Measurements from ENCODE around the gene INSIG1.

Gene INSIG1

GRCh38 chr7:155327590-155328320 is 30.1 kb downstream of the INSIG1 start:
- CTCF ChIA-PET, result interaction anchor here (4.6 kb wide), 1 partner anchor 17 kb away, joined by 22 read pairs; no protein-coding TSS in a partner anchor
- no peak overlapping the region for H3K4me3 ChIP-seq (ENCODE audit: low read depth, low read length)
- DNase-seq (ENCODE audit: low read depth, low spot score), result no peak
- no peak for TF ChIP-seq CTCF (IDR thresholded peaks at IDR 0.05; ENCODE audit: insufficient read depth, low read length, missing control alignments)
- POLR2A ChIA-PET, result no interaction called here

GRCh38 chr7:155329225-155329624 is 31.5 kb downstream of the INSIG1 start:
- POLR2A ChIA-PET, result no interaction called here
- CTCF ChIA-PET, result no interaction called here
- no peak overlapping the region for H3K4me3 ChIP-seq (ENCODE audit: low read depth, low read length)
- no peak for DNase-seq (ENCODE audit: low read depth, low spot score)
- no peak for TF ChIP-seq CTCF (IDR thresholded peaks at IDR 0.05; ENCODE audit: insufficient read depth, low read length, missing control alignments)

GRCh38 chr7:155331396-155331795 is 33.7 kb downstream of the INSIG1 start:
- ChIA-PET CTCF (interaction anchor here (1.2 to 1.4 kb wide), 2 partner anchors 14 to 142 kb away, joined by 3 to 8 read pairs; no protein-coding TSS in a partner anchor), POLR2A (no interaction called here)
- no peak for DNase-seq (ENCODE audit: low read depth, low spot score)
- TF ChIP-seq CTCF (IDR thresholded peaks at IDR 0.05; ENCODE audit: insufficient read depth, low read length, missing control alignments), result no peak
- no peak overlapping the region for H3K4me3 ChIP-seq (ENCODE audit: low read depth, low read length)

- ChIA-PET CTCF (interaction anchor here (1.0 to 1.6 kb wide), 3 partner anchors 9 to 143 kb away, joined by 3 to 6 read pairs (median 5); no protein-coding TSS in a partner anchor), POLR2A (no interaction called here)
- no peak overlapping the region for H3K4me3 ChIP-seq (ENCODE audit: low read depth, low read length)
- DNase-seq (ENCODE audit: low read depth, low spot score), result no peak
- TF ChIP-seq CTCF (IDR thresholded peaks at IDR 0.05; ENCODE audit: insufficient read depth, low read length, missing control alignments), result no peak
Observed at GRCh38 chr7:155333346-155334234, 35.9 kb downstream of the INSIG1 start.

GRCh38 chr7:155336812-155337602 is 39.3 kb downstream of the INSIG1 start:
- TF ChIP-seq CTCF (IDR thresholded peaks at IDR 0.05; ENCODE audit: insufficient read depth, low read length, missing control alignments), result no peak
- CTCF ChIA-PET, result interaction anchor here (1.2 to 1.6 kb wide), 3 partner anchors 8 to 410 kb away, joined by 3 to 12 read pairs (median 5); no protein-coding TSS in a partner anchor
- DNase-seq (ENCODE audit: low read depth, low spot score), result no peak
- no peak overlapping the region for H3K4me3 ChIP-seq (ENCODE audit: low read depth, low read length)
- POLR2A ChIA-PET, result no interaction called here

All from AG04449 (cell line).